HG03565 (cell line): ENCODE measurements around the gene FANCF.

Experiments used
- ATAC-seq: cut with Tn5 transposase; IDR thresholded peaks from one replicate; pipeline ENCODE4 v1.9.1; 2021; ENCODE audit warnings: mild to moderate bottlenecking, moderate library complexity; ENCODE audit not compliant: unreplicated experiment

The FANCF gene

DNA sequence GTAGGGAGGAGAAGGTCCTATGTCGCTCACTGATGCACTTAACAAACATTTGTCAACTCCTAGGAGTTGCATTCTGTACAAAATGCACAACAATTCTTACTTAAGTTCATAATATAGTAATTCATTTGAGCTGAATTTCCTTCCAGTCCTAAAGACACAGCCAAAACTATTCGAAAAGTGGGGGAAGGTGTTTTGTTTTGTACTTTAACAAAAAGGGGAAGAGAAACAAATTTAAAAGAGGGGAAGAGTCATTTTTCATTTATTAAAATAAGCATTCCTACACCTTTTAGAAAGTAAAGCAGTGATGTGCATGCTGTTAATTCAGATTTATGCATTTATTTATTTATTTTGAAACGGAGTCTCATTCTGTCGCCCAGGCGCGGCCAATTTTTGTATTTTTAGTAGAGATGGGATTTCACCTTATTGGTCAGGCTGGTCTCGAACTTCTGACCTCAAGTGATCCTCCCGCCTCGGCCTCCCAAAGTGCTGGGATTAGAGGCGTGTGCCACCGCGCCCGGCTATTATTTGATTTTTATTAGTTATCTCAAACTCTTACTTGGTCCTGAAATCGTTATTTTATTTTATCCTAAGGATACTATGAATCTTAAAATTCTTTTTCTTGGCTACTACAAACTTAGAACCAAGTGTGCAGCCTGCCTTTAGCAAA is 1.1 kb upstream of the FANCF start:
- no peak for ATAC-seq

GRCh38 chr11:22624742-22625447 is 728 bp downstream of the FANCF start:
- ATAC-seq, result peak; percentile 31

GRCh38 chr11:22617868-22618267 is 7.8 kb downstream of the FANCF start:
- no peak for ATAC-seq

DNA sequence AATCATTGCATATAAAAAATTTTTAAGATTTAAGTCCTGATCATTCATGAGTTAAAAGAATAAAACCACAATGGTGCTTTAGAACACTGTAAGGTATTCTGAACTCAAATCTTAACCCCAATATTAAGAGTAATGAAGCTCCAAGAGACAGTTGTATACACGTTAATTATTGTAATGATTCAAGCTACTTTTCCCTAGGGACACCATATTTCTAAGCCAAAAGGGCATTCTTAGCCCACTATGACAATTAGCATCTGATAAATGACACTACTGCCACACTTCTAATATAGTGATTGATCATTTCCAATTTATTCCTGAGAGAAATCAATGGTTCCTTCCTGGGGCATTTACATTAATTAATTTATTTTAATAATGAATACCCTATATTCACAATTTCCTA is 21.7 kb downstream of the FANCF start:
- ATAC-seq, result no peak

GRCh38 chr11:22602504-22602903 is 23.1 kb downstream of the FANCF start:
- no peak for ATAC-seq

- ATAC-seq, result no peak
Measured at GRCh38 chr11:22599458-22599857, 26.2 kb downstream of the FANCF start.

DNA sequence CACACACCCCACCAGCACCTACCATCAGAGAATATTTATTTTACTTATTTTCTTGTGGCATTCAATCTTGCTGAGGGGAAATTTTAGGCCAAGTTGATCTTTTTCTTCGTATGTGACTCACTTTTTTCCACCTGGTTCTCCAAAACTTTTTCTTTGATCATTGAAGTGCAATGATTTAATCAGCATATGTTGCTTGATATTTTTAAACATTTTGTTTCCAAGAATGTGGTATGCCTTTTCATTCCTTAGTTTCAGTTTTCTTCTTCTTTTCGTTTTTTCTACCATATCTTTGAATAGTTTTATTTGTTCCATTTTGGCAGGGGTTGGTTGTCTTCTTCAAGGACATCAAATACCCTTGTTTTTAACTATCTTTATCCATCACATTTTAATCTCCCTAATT is 28.6 kb downstream of the FANCF start:
- no peak for ATAC-seq

DNA sequence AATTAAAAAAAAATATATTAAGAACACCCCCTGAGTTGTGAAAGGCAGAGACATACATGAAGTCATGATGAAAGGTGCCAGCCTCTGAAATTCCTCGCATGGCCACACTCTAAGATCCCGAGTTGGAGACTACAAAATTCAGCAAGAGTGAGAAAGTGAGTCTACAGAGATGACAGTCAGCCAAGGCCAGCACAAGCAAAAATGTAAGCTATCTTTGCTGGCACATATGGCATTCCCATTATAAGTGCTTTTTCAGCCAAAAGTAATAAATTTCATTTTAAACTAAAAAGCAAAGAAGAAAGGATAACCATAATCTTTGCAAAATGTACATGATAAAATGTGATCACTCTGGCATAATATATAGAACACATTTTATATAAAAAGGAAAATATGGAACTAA is 40.6 kb downstream of the FANCF start:
- no peak for ATAC-seq

DNA sequence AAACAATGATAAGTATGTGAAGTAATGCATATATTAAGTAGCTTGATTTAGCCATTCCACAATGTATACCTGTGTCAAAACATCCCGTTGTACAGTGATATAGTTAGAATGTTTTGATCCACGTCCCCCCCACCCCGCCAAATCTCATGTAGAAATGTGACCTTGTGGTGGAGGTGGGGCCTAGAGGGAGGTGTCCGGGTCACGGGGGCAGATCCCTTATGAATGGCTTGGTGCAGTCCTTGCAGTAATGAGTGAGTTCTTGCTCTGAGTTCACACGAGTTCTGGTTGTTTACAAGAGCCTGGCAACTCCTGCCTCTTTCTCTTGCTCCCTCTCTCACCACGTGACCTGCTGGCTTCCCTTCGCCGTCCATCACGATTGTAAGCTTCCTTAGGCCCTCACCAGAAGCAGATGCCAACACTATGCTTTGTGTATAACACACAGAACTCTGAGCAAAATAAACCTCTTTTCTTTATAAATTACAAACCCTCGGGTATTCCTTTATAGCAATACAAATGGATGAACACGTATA is 41.6 kb downstream of the FANCF start:
- ATAC-seq, result no peak

DNA sequence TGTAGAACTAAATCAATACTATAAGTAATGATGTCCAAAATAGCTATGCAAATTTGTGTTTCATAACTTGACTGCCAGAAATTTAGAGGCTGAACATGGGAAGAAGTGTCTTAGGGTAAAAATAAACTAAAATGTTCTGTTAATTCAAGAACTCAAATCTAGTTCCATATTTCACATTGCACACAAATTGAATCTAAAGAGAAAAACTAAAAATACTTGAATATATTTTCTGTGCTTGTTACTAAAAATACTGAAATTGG is 43.5 kb downstream of the FANCF start:
- ATAC-seq, result no peak

- no peak for ATAC-seq
Measured at GRCh38 chr11:22581354-22582150, 44.1 kb downstream of the FANCF start.

GRCh38 chr11:22577854-22578253 is 47.8 kb downstream of the FANCF start:
- ATAC-seq, result no peak
